ENCODE results near the gene RECQL5. TPM values are rescaled to one million over a fixed set of nuclear protein-coding genes. Genes with fewer than 3 reads are reported as not detected.

Gene RECQL5
- total RNA-seq, 4 donors from 2014 or later, result 41.9 to 91.8 (median 70.1) TPM

DNA sequence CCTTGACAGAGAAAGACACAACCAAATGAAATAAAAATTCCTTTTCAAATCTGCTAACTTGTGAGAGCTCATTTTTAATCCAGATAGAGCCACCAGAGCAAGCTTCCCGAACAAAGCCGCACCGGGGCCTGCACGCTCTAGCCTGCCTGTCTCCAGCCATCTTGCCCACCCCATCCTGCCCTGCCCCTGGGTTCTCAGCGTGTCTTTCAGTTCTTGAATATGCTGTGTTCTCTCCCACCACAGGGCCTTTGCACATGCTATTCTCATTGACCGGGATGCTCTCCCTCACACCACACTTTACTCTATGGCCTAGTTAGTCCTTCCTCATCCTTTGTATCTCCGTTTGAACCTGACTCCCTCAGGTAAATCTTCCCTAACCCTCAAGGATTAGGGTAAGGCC, 19.0 kb downstream of the RECQL5 start:
- H3K4me1 ChIP-seq, result peaks cover 24 to 33% of the 10 kb centered on the region in 2 donors
- H3K27ac ChIP-seq, result peak overlapping the region in 1 of 3 donors; percentile 97
- intact Hi-C loops (cut with DNase I), result no loop called here
- no peak overlapping the region for H3K4me3 ChIP-seq (replicated peaks in 1 of 3)
- no peaks in the 10 kb centered on the region for H3K27me3 ChIP-seq
- 95 to 98% methylated on average over 7 of the region's 7 CpGs for WGBS, 2 donors
- no peak for DNase-seq
- H3K36me3 ChIP-seq, result peaks cover 15 to 17% of the 10 kb centered on the region in 2 donors
- TF ChIP-seq CTCF (IDR thresholded peaks at IDR 0.05) (no peak), POLR2A (IDR thresholded peaks at IDR 0.05) (no peak)
- no peaks in the 10 kb centered on the region for H3K9me3 ChIP-seq

- H3K27ac ChIP-seq, result peak overlapping the region in 1 of 3 donors; percentile 97
- H3K36me3 ChIP-seq, result peaks cover 12 to 17% of the 10 kb centered on the region in 2 donors
- peaks cover 32 to 41% of the 10 kb centered on the region in 2 donors for H3K4me1 ChIP-seq
- H3K4me3 ChIP-seq (replicated peaks in 1 of 3), result no peak overlapping the region
- H3K9me3 ChIP-seq, result no peaks in the 10 kb centered on the region
- TF ChIP-seq POLR2A (IDR thresholded peaks at IDR 0.05) (no peak), CTCF (IDR thresholded peaks at IDR 0.05) (no peak)
- intact Hi-C loops (cut with DNase I), result no loop called here
- 92 to 100% methylated on average over 4 to 7 of the region's 7 CpGs for WGBS, 2 donors
- H3K27me3 ChIP-seq, result no peaks in the 10 kb centered on the region
- DNase-seq, result no peak
These were observed 19.9 kb downstream of the RECQL5 start for GRCh38 chr17:75647061-75647460.

DNA sequence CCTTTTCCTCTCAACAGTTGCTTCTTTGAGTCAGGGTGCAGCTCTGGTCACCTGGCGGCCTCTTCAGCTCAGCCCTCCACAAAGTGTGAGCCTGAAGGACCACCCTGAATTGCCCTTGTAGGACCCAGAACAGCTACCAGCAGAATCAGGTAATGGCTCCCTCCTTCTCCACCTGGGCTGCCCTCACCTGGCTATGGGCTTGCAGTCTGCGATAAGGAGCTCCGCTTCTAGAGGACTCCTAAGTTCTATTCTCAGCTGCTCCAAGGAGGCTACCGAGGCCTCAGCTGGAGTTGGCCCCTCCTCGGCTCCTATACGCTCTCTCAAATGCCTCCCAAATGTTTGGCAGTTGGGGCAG, 20.3 kb downstream of the RECQL5 start:
- TF ChIP-seq CTCF (IDR thresholded peaks at IDR 0.05) (no peak), POLR2A (IDR thresholded peaks at IDR 0.05) (no peak)
- Histone ChIP-seq H3K4me3 (replicated peaks in 1 of 3) (no peak overlapping the region), H3K4me1 (peaks cover 36 to 46% of the 10 kb centered on the region in 2 donors), H3K9me3 (no peaks in the 10 kb centered on the region), H3K27me3 (no peaks in the 10 kb centered on the region), H3K27ac (peak overlapping the region in 1 of 3 donors; percentile 97), H3K36me3 (peaks cover 11 to 17% of the 10 kb centered on the region in 2 donors)
- intact Hi-C loops (cut with DNase I), result no loop called here
- 96 to 100% methylated on average over 6 of the region's 6 CpGs for WGBS, 2 donors
- DNase-seq, result no peak

- H3K4me1 ChIP-seq, result peaks cover 39 to 51% of the 10 kb centered on the region in 2 donors
- DNase-seq, result peak in 1 of 2 donors; percentile 25
- H3K27me3 ChIP-seq, result no peaks in the 10 kb centered on the region
- H3K27ac ChIP-seq, result peak overlapping the region; percentile 96 to 98 (median 97)
- intact Hi-C loops (cut with DNase I), result no loop called here
- no peak for TF ChIP-seq CTCF (IDR thresholded peaks at IDR 0.05)
- no peak for TF ChIP-seq POLR2A (IDR thresholded peaks at IDR 0.05)
- H3K36me3 ChIP-seq, result peaks cover 10 to 14% of the 10 kb centered on the region in 2 donors
- WGBS, 2 donors, result 82 to 88% methylated on average over 10 to 15 of the region's 17 CpGs
- H3K9me3 ChIP-seq, result no peaks in the 10 kb centered on the region
- H3K4me3 ChIP-seq (replicated peaks in 1 of 3), result no peak overlapping the region
These were observed 20.9 kb downstream of the RECQL5 start for GRCh38 chr17:75645889-75646637.

DNA sequence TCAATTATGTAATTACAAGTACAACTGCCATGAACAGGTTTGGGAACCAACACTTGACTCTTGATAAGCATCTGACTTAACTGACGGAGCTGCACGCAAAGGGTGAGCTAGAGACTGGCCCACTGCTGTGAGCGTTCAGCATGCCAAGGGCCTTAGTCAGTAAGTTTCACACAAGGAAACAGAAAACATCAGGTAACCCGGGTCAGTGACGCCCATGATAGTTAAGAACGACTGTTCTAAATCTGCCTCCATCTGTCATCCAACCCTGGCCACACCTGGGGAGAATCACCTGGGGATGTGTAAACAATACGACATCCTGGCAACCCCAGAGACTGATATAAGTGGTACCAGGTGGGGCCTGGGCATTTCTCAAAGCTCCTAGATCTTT, 21.5 kb downstream of the RECQL5 start:
- peak overlapping the region; percentile 96 to 98 (median 97) for H3K27ac ChIP-seq

More for the DNA sequence above, 21.5 kb downstream of the RECQL5 start:
- no peak for TF ChIP-seq CTCF (IDR thresholded peaks at IDR 0.05)
- peak in 1 of 2 donors; percentile 27 for TF ChIP-seq POLR2A (IDR thresholded peaks at IDR 0.05)
- intact Hi-C loops (cut with DNase I), result no loop called here
- peak; percentile 78 to 84 for DNase-seq
- H3K4me3 ChIP-seq (replicated peaks in 1 of 3), result no peak overlapping the region
- H3K36me3 ChIP-seq, result peaks cover 5 to 8% of the 10 kb centered on the region in 2 donors
- peaks cover 44 to 57% of the 10 kb centered on the region in 2 donors for H3K4me1 ChIP-seq
- H3K27me3 ChIP-seq, result no peaks in the 10 kb centered on the region
- WGBS, 2 donors, result 39 to 56% methylated on average over 7 of the region's 7 CpGs
- H3K9me3 ChIP-seq, result no peaks in the 10 kb centered on the region

Measured in thyroid gland (tissue), 4 donors.